Activated CD4-positive, alpha-beta T cell treated with anti-CD3 and anti-CD28 coated beads for 4 hours (primary cell): ENCODE measurements around the gene MRPL51.
"Not testable (repeated sequence)": the region's sequence is repeated elsewhere in the genome, so short reads cannot be mapped to it uniquely, and the experiment has no call there.

Source experiments
- DNase-seq, 2 donors: peaks; one replicate each; pipeline ENCODE4 v3.0.0-alpha.2; 2020

MRPL51 gene

GRCh38 chr12:6478416-6478815 is 14.6 kb downstream of the MRPL51 start:
- DNase-seq: no peak

GRCh38 chr12:6477601-6478377 is 15.3 kb downstream of the MRPL51 start:
- DNase-seq: not testable (repeated sequence)

- no peak for DNase-seq
Observed at GRCh38 chr12:6476489-6476888, 16.6 kb downstream of the MRPL51 start.

- not testable (repeated sequence) for DNase-seq
Observed at GRCh38 chr12:6475233-6475975, 17.7 kb downstream of the MRPL51 start.

GRCh38 chr12:6472491-6472890 is 20.6 kb downstream of the MRPL51 start:
- no peak for DNase-seq

GRCh38 chr12:6471989-6472360 is 21.1 kb downstream of the MRPL51 start:
- DNase-seq: no peak

- peak; percentile 96 to 97 for DNase-seq
Observed at GRCh38 chr12:6470375-6471163, 22.5 kb downstream of the MRPL51 start, which contains the start of gene VAMP1. Gene VAMP1, minus strand, starts transcription at chr12:6470677. Its CDS starts 146 bp downstream, at chr12:6470531.

- DNase-seq: no peak
Observed at GRCh38 chr12:6469609-6470374, 23.3 kb downstream of the MRPL51 start.

- DNase-seq: no peak
Observed at GRCh38 chr12:6469092-6469491, 24.0 kb downstream of the MRPL51 start.

GRCh38 chr12:6468283-6468575 is 24.8 kb downstream of the MRPL51 start:
- DNase-seq: no peak

GRCh38 chr12:6467571-6468282 is 25.3 kb downstream of the MRPL51 start:
- DNase-seq: not testable (repeated sequence)

- not testable (repeated sequence) for DNase-seq
Observed at GRCh38 chr12:6466751-6467150, 26.3 kb downstream of the MRPL51 start.

GRCh38 chr12:6466184-6466573 is 26.9 kb downstream of the MRPL51 start:
- no peak for DNase-seq

- peak in 1 of 2 donors; percentile 61 for DNase-seq
Observed at GRCh38 chr12:6465467-6466183, 27.4 kb downstream of the MRPL51 start.

- no peak for DNase-seq
Observed at GRCh38 chr12:6464531-6464930, 28.5 kb downstream of the MRPL51 start.

GRCh38 chr12:6463858-6464257 is 29.2 kb downstream of the MRPL51 start:
- no peak for DNase-seq

- no peak for DNase-seq
Observed at GRCh38 chr12:6463216-6463615, 29.8 kb downstream of the MRPL51 start.

GRCh38 chr12:6462234-6462995 is 30.6 kb downstream of the MRPL51 start:
- DNase-seq: peak in 1 of 2 donors; percentile 46

- peak; percentile 68 to 79 for DNase-seq
Observed at GRCh38 chr12:6461401-6462233, 31.4 kb downstream of the MRPL51 start.
